GM19240 (cell line): ENCODE data around the gene NKD2.

Experiments used
- DNase-seq: peaks from one replicate; pipeline ENCODE4 v3.0.0; 2011; ENCODE audit warnings: low spot score; ENCODE audit not compliant: insufficient read length

NKD2 gene

DNA sequence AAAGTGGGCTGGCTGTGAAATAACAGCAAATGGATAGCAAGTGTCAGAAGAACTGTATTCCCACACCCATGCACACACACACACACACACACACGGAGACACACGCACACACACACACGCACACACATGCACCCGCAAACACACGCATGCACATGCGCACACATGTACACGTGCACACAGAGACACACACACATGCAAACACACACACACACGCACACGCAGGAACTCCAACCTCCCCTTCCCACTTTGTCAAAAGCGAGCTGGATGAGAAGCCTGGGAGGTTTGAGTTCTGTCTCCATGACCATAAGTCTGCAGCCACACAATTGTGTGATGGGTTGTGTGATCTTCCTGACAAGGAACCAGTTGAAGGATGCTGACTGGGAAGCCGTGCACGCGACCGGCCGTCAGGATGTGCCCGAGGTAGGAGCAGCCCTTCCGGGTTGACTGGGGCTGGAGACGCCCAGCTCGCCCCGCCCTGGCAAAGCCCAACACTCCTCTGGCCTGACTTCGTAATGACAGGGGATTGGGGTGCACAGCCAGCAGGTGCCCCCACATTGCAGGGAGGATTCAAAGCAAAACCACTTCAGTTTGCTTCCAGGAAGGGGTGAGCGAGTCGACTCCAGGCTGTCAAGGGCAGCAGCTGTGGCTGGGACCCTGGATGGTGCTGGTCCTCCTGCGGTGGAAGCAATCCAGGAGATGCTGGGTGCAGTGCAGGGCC, 29.3 kb upstream of the NKD2 start:
- DNase-seq, result no peak

DNA sequence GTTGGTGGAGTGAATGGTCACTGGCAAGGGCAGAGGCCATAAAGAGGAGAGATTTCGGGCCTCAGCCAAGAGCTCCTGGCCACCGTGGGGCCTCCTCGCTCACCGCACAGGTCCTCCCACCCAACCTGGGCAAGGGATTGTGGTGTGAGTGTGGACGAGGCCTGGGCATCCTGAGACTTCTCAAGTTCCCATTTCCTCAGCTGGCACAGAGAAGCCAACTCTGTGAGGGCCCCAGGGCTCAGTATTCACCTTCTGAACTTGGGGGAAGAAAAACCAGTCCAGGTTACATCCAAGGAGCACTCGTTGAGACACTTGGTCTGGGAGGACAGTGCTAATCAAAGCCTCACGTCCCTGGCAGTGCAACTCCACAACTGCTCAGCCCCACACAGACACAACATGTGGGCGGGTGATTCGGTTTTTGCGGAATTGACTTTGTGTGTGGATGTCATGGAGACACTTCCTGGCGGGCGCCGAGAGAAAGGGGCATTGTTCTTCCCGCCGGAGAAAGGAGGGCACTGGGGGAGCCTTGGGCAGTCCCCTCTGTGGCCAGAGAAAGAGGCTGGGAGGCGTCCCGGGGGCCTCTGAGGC, 28.5 kb upstream of the NKD2 start:
- no peak for DNase-seq

DNA sequence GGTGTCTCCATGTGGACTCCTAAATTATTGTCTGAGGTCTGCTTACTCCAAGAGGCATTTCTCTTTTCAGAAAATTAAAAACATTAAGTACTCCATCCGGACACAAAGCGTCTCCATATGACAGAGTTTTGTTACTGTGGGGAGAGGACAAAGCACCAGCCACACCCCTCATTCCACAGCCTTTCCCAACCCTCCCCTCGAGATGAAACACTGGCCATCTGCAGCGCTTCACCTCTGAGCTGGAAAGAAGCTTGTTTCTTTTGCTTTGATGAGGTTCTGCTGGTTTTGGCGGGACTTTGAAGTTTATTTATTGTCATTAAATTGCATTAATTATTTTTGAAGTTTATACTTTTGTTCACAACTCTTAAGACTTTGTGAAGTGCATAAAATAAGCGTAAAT, 27.6 kb upstream of the NKD2 start:
- no peak for DNase-seq

DNA sequence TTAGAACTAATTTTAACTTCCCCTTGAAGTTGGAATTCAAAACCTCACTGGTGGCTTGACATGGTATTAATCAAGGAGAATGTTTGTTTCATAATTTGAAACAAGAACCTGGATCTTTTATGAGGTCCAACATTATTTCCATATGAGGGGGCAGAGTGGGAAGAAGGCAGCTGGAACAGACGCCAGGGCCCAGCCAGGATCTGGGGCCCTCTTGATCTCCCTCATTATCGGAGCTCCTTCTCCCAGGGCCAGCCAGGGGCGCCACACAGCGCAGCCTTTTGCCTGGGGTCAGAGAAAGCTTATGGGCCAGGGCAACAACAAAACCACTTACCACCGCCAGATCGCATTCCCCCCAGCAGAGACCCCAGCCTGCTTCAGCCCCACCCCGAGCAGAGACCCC, 27.1 kb upstream of the NKD2 start:
- no peak for DNase-seq

DNA sequence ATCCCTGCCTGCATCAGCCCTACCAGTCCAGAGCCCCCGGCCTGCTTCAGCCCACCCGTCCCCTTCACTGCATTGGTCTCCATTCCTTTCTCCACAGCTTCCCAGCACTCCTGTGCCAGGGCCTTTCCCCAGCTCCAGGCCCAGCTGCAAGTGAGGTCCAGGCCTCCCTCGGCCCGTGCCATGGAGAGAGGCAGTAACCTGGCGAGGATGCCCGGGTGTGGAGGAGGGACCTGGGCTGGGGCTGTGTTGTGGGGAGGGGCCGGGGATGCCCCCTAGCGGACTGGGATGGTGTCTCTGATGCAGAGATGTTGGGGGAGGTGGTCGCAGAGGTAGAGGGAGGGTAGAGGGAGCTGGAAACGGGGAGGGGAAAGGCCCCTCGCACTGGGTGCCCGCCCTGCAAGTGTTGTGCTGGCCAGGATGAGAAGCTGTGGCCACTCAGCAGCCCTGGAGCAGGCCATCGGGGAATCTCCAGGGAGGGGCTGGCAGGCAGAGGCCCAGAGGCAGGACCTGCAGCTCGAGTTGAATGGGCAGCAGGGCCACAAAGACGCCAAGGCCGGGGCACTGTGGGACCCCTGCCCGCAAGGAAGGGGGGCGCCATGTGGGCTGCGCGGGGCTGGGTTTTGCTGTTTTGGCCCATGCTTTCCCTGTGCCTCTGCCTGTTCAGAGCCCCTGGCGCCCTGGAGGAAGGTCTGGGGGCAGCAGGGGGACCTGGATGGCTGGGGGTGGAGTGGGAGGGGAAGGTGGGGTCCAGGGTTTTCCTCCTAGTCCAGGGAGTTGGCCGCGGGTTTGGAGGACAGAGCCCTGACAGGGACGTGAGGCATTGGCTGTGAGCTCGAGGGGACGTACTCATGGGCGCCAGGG, 26.0 kb upstream of the NKD2 start:
- DNase-seq, result no peak

DNA sequence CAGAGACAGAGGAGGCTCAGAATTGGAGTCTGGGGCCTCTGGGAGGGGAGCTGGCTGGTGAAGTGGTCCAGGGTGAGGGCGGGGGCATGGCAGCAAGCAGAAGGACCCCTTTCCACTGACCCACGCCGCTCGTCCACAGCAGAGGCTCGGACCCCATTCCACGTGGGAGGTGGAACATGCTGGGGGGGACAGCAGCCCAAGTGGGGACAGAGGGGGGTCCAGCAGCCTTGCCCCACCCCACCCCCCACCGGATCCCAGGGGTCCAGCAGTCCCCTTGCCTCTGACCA, 25.4 kb upstream of the NKD2 start:
- DNase-seq, result no peak

DNA sequence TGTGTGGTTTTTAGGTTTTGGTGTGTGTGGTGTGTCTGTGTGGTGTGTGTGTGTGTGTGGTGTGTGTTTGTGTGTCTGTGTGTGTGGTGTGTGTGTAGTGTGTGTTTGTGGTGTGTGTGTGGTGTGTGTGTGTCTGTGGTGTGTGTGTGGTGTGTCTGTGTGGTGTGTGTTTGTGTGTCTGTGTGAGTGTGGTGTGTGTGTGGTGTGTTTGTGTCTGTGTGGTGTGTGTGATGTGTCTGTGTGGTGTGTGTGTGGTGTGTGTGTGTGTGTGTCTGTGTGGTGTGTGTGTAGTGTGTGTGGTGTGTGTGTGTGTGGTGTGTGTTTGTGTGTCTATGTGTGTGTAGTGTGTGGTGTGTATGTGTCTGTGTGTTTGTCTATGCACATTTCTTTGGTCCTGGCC, 25.0 kb upstream of the NKD2 start:
- DNase-seq, result no peak

DNA sequence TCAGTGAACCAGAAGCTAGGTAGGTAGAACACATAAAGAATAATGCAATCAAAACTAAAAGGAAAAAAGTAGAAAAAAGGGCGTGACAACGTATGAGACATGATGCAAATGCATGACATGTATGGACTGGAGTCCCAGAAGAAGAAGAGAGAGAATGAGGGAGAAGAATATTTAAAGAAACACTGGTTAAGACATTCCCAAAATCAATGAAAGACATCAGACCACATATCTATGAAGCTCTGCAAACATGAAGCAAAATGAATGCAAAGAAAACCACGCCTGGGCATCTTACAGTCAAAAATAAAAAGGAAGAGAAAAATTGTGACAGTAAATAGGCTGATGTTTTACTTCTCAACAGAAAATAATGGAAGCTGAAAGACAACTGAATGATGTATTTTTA, 23.8 kb upstream of the NKD2 start:
- DNase-seq, result no peak

DNA sequence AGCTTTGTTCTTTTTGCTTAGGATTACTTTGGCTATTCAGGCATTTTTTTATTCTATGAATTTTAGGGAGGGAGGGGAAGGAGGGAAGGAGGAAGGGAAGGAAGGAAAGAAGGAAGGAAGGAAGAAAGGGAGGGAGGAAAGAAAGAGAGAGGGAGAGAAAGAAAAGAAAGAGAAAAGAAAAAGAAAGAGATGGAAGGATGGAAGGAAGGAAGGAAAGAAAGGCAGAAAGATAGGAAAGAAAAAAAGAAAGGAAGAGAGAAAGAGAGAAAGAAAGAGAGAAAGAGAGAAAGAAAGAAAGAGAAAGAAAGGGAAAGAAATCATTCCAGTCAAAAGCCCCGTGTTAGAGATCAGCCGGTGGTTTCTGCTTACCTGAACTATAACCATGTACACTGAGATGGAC, 20.8 kb upstream of the NKD2 start:
- no peak for DNase-seq

DNA sequence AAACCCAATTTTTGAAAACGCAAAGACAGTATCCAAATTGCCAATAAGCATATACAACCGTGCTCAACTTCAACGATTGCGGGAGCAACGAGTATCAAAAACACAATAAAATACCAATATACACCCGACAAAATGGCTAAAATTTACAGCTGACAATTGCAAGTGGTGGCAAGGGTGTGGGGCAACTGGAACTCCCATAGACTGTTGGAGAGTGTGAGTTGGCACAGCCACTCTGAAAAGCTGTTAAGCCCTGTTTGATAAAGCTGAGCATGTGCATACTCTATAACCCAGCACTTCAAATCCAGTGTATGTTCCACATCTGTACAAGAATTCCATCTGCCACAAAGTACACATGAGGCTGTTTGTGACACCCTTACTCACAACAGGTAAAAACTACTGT, 20.3 kb upstream of the NKD2 start:
- DNase-seq, result no peak

DNA sequence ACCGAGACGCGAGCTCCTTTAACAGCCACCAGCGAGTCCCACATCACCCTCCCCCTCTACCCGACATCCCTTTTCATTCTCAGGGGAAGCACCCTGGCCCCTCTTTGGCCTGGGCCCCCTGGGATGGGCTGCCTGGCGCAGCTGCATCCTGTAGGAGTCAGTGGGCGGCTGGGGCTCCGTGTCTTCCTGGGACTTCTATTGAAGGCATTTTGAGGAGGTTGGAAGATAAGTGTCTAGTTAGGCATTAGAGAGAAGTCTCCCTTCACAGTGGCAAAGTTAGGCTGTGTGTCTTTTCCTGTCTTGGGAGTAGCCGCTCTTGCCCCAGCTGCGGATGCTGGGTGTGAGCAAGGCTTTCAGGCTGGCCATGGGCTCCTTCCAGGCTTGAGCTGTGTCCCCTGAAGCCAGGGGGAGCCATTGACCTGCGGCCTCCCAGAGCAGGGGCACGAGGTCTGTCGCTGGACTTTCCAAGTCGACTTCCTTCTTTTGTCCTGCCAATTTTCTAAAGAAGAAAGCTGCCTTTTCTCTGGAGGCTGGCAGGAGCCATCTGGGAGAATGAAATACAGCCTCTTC, 18.6 kb upstream of the NKD2 start:
- DNase-seq, result no peak

DNA sequence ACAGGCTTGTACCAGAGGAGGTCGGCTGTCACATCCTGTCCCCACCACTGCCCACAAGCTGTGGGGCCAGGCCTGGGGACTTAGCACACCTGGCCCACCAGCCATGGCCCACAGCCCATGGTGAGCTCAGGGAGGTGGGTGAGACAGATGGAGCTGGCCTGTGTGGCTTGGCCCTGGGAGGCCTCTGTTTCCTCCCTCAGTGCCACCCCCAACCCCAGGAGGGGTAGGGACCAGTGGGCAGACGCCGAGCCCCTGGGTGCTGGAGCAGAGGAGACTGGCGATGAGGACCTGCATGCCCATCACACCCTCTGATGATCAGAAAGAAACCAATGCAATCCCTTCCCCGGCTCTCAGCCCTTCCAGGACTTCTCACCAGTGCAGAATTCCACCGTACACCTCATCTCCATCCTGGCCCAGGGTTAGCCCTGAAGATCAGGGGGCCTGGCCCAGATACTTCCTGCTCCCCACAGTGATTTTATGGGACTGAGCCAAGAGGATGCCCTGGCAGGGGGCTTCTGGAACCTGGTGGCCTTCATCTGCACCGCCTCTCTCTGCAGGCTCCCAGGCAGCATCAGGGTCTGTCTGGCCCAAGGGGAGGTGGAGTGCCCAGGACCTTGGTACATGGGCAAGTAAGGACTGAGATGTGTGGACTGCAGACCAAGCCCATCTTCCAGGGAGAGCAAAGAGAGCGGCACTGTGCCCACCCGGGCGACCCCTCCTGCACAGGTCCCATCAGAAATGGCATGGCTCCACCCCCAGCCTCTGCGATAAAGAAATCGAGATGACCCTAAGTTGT, 16.9 kb upstream of the NKD2 start:
- no peak for DNase-seq

DNA sequence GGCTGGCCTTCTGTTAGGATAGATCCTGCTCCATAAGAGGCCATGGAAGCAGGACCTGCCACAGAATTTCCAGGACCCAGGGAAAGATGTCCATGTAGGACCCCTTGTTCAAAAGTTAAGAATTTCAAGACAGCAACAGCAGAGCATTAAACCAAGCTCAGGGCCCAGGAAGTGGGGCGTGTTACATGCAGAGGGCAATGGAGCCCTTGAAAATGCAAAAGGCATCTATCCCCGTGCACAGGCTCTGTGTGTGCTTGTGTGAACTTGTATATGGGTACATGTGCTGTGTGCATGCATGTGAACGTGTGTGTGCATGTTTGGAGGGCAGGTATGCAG, 14.4 kb upstream of the NKD2 start:
- no peak for DNase-seq

DNA sequence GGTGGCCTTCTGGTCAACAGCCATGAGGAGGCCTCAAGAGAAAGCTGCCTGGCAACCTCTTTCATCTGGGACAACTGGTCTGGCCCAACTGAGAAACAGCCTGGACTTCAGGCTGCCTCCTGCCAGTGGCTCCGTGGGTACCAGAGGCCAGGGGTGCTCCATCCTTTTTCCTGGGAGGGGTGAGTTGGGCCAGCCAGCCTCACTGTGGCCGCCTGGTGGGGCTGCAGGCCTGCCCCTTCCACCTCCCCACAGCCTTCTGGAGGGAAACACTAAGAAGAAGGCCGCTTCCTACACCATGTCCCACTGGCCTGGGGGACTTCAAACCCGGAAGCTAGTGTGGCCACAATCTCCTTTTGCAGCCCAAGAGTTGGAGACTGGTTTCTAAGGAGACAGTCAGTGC, 13.8 kb upstream of the NKD2 start:
- DNase-seq, result no peak

DNA sequence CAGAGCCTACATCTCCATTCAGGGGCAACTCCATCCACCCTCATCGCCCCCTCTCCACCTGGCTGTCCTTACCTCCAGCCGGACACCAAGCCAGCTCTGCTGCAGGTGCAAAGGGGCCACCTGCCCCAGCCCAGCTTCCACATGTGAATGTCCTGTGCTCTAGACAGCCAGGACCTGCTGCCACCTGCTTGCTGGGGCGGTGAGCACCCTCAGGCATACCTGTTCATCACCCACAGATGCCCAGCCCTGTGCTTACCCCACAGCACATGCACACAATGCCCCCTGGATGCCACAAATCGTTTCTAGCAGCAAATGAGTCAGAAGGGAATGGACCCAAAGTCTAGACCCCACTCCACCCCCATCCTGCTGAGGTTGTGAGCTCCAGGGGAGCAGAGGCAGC, 13.3 kb upstream of the NKD2 start:
- no peak for DNase-seq

DNA sequence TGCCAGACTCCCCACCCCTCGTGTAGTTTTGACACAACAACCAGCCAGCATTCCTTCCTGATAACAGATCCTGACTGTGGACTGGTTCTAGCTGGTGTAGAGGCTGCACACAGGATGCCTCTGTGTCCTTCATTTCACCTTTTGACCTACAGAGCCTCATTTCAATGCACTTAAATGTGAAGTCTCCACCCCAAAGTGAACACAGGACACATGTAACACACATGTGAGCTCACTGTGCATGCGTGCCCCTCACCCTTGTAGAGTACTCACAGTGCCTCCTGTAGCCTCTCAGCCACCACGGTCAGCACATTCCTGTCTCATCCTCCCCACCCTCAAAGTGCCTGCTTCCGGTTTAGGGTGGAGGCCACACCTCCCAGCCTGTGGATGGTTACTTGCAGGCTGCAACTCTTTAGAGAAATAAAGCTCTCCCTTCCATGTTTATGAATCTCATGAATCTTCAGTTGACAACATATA, 11.6 kb upstream of the NKD2 start:
- DNase-seq, result no peak

DNA sequence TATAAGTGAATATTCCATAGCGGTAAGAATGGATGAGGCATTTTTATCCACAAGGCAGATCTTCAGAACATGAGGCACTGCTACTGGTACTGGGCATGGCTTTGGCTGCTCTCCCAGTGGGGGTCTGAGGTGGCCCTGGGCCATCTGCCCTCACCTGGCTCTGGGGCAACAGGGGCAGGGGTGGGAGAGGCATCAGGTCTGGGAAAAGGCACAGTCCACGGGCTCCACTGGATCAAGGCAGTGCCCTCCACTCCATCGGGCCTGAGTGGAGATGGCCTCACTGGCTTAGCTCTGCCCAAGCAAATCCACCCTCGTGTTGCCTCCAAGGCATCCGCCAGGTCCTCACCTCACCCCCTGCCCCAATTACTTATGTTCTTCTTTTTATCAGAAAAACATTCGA, 10.9 kb upstream of the NKD2 start:
- DNase-seq, result no peak

DNA sequence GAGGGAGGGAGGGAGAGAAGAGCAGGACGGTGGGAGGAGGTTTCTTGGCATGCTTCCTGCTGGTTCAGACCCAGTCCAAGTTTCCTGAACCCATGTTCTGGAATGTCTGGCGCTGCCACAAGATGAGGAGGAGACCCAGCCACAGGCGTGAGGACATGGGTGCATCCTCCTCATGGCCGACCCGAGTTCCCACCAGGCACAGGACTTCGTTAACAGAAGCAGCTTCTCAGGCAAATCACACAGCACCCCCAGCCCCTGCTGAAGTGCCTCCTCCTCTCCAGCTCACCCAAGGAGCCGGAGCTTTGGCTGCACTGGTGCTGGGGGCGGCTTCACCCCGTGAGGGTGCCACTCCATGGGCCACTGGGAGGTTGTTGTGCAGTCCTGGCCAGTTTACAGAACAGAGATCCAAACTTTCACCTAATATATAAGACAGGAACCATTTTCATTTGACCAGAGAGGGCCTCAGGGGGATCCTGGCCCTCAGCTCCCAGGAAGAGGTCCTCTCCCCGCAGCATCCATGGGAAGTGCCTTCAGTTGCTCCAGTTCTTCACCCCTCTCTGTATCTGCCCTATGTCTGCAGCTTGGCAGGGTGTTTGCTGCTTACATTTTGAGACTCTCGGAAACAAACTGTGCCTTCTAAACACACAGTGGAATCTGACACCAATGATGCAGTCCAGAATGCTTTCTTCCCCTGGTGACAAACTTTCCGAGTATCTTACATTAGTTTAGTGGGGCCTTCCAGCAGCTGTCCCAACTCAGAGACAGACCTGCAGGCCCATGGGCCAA, 10.2 kb upstream of the NKD2 start:
- no peak for DNase-seq

DNA sequence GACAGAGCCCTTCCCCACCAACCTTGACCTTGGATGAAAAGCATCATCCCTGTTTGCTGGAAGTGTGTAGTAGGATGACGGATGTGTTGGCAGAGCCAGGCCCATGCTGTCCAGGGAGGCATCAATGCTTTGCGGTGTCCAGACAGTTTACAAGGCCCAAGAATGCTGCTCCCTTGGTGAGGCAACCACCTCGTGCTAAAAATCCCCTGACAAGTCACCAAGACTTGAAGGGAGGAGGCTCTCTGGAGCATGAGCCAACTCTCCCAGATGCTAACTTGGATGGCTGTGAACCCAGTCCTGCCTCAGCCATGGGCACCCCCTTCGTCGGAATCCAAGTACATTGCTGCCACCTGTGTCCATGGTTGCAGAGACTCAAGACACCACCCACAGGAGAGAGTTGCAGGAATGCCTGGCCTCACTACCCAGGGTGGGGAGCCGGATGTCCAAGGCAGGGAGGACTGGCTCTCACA, 9.5 kb upstream of the NKD2 start:
- DNase-seq, result no peak

DNA sequence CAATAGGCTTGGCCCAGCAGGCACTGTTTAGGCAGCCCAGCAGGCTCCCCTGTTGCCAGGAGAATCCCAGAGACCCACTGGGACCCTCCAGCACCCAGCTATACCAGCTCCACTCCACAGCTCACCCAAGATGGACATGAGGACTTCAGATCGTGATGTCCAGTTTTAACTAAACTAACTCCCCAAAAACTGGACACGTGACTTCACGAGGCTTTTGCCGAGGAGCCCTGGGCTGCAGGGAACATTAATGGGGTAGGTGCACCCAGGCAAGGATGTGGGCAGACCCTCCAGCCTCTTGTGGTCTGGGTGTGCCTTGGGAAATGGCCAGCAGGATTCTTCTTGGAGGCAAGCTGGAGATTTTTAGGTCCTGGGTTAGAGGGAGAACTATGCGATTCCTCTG, 8.9 kb upstream of the NKD2 start:
- DNase-seq, result no peak

DNA sequence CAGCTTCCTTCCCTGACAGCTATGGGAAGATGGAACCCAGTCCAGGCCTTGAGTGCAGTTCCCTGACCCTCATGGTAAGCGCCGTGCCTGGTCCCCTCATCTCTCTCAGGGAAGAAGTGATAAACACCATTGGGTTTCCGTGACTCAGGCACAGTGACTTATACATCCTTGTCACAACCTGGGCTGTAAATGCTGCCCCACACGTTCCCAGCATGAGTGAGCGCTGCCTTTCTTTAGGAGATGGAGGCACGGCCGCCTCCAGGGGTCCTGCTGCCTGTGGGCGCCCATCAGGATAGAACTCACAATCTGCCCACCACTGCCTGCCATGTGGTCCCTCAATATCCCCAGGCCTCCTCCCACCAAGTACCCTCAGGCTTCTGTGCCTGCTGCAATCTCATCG, 8.3 kb upstream of the NKD2 start:
- DNase-seq, result no peak
